H9 (cell line): ENCODE data around the gene MTTP. TPM values are rescaled to one million over a fixed set of nuclear protein-coding genes. Genes with fewer than 3 reads are reported as not detected.

Source experiments
- DNase-seq: peaks from one replicate; pipeline ENCODE4 v3.0.0-alpha.2; 2017
- H2AFZ ChIP-seq: one replicate; pipeline ENCODE4 v1.6.1; 2013; ENCODE audit warnings: mild to moderate bottlenecking, low read length, control low read depth, moderate library complexity
- H2AK5ac ChIP-seq: 2 replicates; pipeline ENCODE4 v1.6.1; 2013; ENCODE audit warnings: low read length, control low read depth, mixed read lengths; ENCODE audit not compliant: insufficient read length
- H2BK120ac ChIP-seq: one replicate; pipeline ENCODE4 v1.6.1; 2013; ENCODE audit warnings: low read depth, mild to moderate bottlenecking, low read length, control low read depth, inconsistent platforms; ENCODE audit not compliant: poor library complexity, severe bottlenecking
- H2BK12ac ChIP-seq: 2 replicates; pipeline ENCODE4 v1.6.1; 2013; ENCODE audit warnings: low read length, control low read depth, mixed read lengths, low read depth; ENCODE audit not compliant: insufficient read length
- H2BK15ac ChIP-seq: 2 replicates; pipeline ENCODE4 v1.6.1; 2013; ENCODE audit warnings: low read depth, low read length, control low read depth
- H2BK20ac ChIP-seq: one replicate; pipeline ENCODE4 v1.6.1; 2013; ENCODE audit warnings: low read depth, mild to moderate bottlenecking, low read length, control low read depth, inconsistent platforms; ENCODE audit not compliant: poor library complexity, severe bottlenecking
- H2BK5ac ChIP-seq: 2 replicates; pipeline ENCODE4 v1.6.1; 2013; ENCODE audit warnings: low read length, control low read depth, mixed read lengths; ENCODE audit not compliant: insufficient read length
- H3K14ac ChIP-seq: 2 replicates; pipeline ENCODE4 v1.6.1; 2013; ENCODE audit warnings: low read length, control low read depth; ENCODE audit not compliant: insufficient read depth
- H3K18ac ChIP-seq: 2 replicates; pipeline ENCODE4 v1.6.1; 2013; ENCODE audit warnings: low read depth, mild to moderate bottlenecking, mixed read lengths, low read length, control low read depth; ENCODE audit not compliant: insufficient read length
- H3K23ac ChIP-seq: 2 replicates; pipeline ENCODE4 v1.6.1; 2013; ENCODE audit warnings: low read length, control low read depth, mixed read lengths, low read depth; ENCODE audit not compliant: insufficient read length
- H3K23me2 ChIP-seq: 2 replicates; pipeline ENCODE4 v1.6.1; 2013; ENCODE audit warnings: low read depth, mild to moderate bottlenecking, mixed read lengths, low read length, control low read depth; ENCODE audit not compliant: insufficient read length, poor library complexity, severe bottlenecking
- H3K27ac ChIP-seq: 2 replicates; pipeline ENCODE4 v1.5.1; 2013; ENCODE audit warnings: low read length, control low read depth, mixed read lengths, low read depth; ENCODE audit not compliant: insufficient read length
- H3K27me3 ChIP-seq: 2 replicates; pipeline ENCODE4 v1.6.1; 2013; ENCODE audit warnings: low read length, control low read depth, inconsistent platforms; ENCODE audit not compliant: insufficient read depth
- H3K4ac ChIP-seq: 2 replicates; pipeline ENCODE4 v1.6.1; 2013; ENCODE audit warnings: low read depth, mild to moderate bottlenecking, control low read depth, inconsistent platforms, low read length, moderate library complexity
- H3K4me1 ChIP-seq: 2 replicates; pipeline ENCODE4 v1.6.1; 2013; ENCODE audit warnings: low read length, control low read depth, inconsistent platforms; ENCODE audit not compliant: insufficient read depth
- H3K4me2 ChIP-seq: 2 replicates; pipeline ENCODE4 v1.6.1; 2013; ENCODE audit warnings: low read length, control low read depth, mixed read lengths; ENCODE audit not compliant: insufficient read length, insufficient read depth
- H3K56ac ChIP-seq: 2 replicates; pipeline ENCODE4 v1.6.1; 2013; ENCODE audit warnings: low read depth, mild to moderate bottlenecking, mixed read lengths, low read length, control low read depth; ENCODE audit not compliant: insufficient read length
- H3K79me1 ChIP-seq: 2 replicates; pipeline ENCODE4 v1.6.1; 2013; ENCODE audit warnings: low read depth, mild to moderate bottlenecking, moderate library complexity, low read length, control low read depth, inconsistent platforms; ENCODE audit not compliant: insufficient read depth, poor library complexity, severe bottlenecking
- H3K79me2 ChIP-seq: 2 replicates; pipeline ENCODE4 v1.6.1; 2013; ENCODE audit warnings: low read length, control low read depth, inconsistent platforms; ENCODE audit not compliant: insufficient read depth
- H3K9ac ChIP-seq: 2 replicates; pipeline ENCODE4 v1.6.1; 2013; ENCODE audit warnings: low read length, control low read depth, mixed read lengths; ENCODE audit not compliant: insufficient read length; ENCODE audit errors: extremely low read depth
- H3K9me3 ChIP-seq: one replicate; pipeline ENCODE4 v1.6.1; 2013; ENCODE audit warnings: low read depth, low read length, inconsistent platforms; ENCODE audit not compliant: control insufficient read depth
- H3T11ph ChIP-seq: one replicate; pipeline ENCODE4 v1.6.1; 2013; ENCODE audit warnings: mild to moderate bottlenecking, low read length, control low read depth, inconsistent platforms
- H4K20me1 ChIP-seq: one replicate; pipeline ENCODE4 v1.6.1; 2013; ENCODE audit not compliant: control insufficient read depth, insufficient read length, insufficient read depth
- H4K5ac ChIP-seq: 2 replicates; pipeline ENCODE4 v1.6.1; 2013; ENCODE audit warnings: low read depth, mild to moderate bottlenecking, mixed read lengths, low read length, control low read depth; ENCODE audit not compliant: insufficient read length
- H4K8ac ChIP-seq: replicated peaks from 2 replicates; pipeline ENCODE4 v1.6.1; 2013; ENCODE audit warnings: low read length, control low read depth, mixed read lengths, low read depth; ENCODE audit not compliant: insufficient read length
- H4K91ac ChIP-seq: 2 replicates; pipeline ENCODE4 v1.6.1; 2013; ENCODE audit warnings: low read depth, mild to moderate bottlenecking, moderate library complexity, mixed read lengths, low read length, control low read depth; ENCODE audit not compliant: insufficient read length
- H3K27ac Mint-ChIP-seq, 3 experiments: 2 replicates in 2 of 3; 3 replicates in 1 of 3; pipeline ENCODE4 v1.8.0; 2020 to 2021; ENCODE audit warnings: mixed read lengths in 3 of 3, mild to moderate bottlenecking in 1 of 3, moderate library complexity in 1 of 3
- H3K27me3 Mint-ChIP-seq: 2 replicates; pipeline ENCODE4 v1.8.0; 2021; ENCODE audit warnings: low read depth, mild to moderate bottlenecking, moderate library complexity, mixed read lengths
- H3K36me3 Mint-ChIP-seq, 3 experiments: 2 replicates in 2 of 3; 3 replicates in 1 of 3; pipeline ENCODE4 v1.8.0; 2020 to 2021; ENCODE audit warnings: low read depth in 3 of 3, mixed read lengths in 3 of 3; ENCODE audit not compliant: insufficient read depth in 1 of 3
- H3K4me1 Mint-ChIP-seq, 2 experiments: 2 replicates each; pipeline ENCODE4 v1.8.0; 2020; ENCODE audit warnings: mixed read lengths in 2 of 2
- H3K4me3 Mint-ChIP-seq, 2 experiments: 2 replicates in 1 of 2; 3 replicates in 1 of 2; pipeline ENCODE4 v1.8.0; 2020 to 2021; ENCODE audit warnings: mild to moderate bottlenecking in 2 of 2, mixed read lengths in 2 of 2, moderate library complexity in 1 of 2
- H3K9me3 Mint-ChIP-seq, 2 experiments: 2 replicates in 1 of 2; 3 replicates in 1 of 2; pipeline ENCODE4 v1.8.0; 2020; ENCODE audit warnings: mild to moderate bottlenecking in 2 of 2, mixed read lengths in 2 of 2, moderate library complexity in 1 of 2
- WGBS: extraction: QIAGEN DNeasy Blood & Tissue Kit; methylation state at CpG from one replicate; pipeline ENCODE4 v1.1.7; 2013; ENCODE audit warnings: missing lambda C conversion rate, low lambda C conversion rate, mixed read lengths; ENCODE audit not compliant: insufficient read length; ENCODE audit errors: extremely low coverage; 5-methylcytosine and 5-hydroxymethylcytosine counted together
- total RNA-seq: library from RNA; stranded (reverse); gene quantifications from 2 replicates; pipeline ENCODE4 v1.2.1, GENCODE V29; 2021
- TF ChIP-seq, protein P1 (sequence below): fragments of 200-600 bp; sonication (generic); conservative IDR thresholded peaks from 3 replicates; pipeline ENCODE4 v1.8.0; 2021; ENCODE audit warnings: antibody characterized with exemption, mild to moderate bottlenecking

MTTP gene
- total RNA-seq, 1 experiment from 2014 or later, result 0.46 TPM

DNA sequence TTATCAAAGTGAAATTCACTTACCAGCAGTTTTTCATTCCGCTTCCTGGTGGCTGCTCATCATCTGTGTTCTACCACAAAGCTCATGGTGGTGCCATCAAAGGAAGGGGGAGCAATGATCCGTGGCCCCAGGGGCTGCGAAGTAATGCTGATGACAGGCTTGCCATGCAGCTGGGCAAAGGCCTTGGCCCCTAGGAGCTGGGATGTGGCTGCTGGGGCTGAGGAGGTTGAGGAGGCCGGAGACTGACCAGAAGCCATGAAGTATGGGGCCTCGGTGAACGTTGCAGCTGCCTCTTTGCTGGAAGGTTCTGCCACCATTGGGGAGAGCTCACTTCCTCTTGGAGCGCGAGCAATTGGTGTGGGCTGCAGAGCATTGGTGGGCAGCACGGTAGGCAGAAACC is 74.6 kb downstream of the MTTP start:
- peaks cover 15 to 27% of the 10 kb centered on the region in 2 experiments for H3K4me1 Mint-ChIP-seq

More for the DNA sequence above, 74.6 kb downstream of the MTTP start:
- Histone ChIP-seq H2BK12ac (no peak overlapping the region), H3K18ac (no peak overlapping the region), H3K9me3 (no peaks in the 10 kb centered on the region), H2AK5ac (no peak overlapping the region), H2BK15ac (no peak overlapping the region), H2AFZ (no peak overlapping the region), H4K8ac (no peak overlapping the region), H4K91ac (no peak overlapping the region), H3K14ac (peak overlapping the region; percentile 55), H3K4me2 (no peak overlapping the region), H3K4me1 (peaks cover 5% of the 10 kb centered on the region; the same call in 1 of the 2 replicates), H3K4ac (no peak overlapping the region), H4K20me1 (no peaks in the 10 kb centered on the region), H3K9ac (no peak overlapping the region), H3K23me2 (no peaks in the 10 kb centered on the region), H4K5ac (no peak overlapping the region), H3K56ac (no peak overlapping the region), H2BK5ac (no peak overlapping the region), H3K23ac (no peak overlapping the region), H3T11ph (no peak overlapping the region), H3K79me1 (no peaks in the 10 kb centered on the region), H2BK20ac (no peak overlapping the region), H3K27ac (no peak overlapping the region), H3K27me3 (peaks cover 3% of the 10 kb centered on the region; the same call in 1 of the 2 replicates), H3K79me2 (no peaks in the 10 kb centered on the region), H2BK120ac (no peak overlapping the region)
- DNase-seq, result no peak
- H3K36me3 Mint-ChIP-seq, result no peaks in the 10 kb centered on the region
- H3K27ac Mint-ChIP-seq, result 0 out of 7 replicates have a peak overlapping the region, but pooled peaks of 1 of the 3 experiments have one; percentile 14
- no CpG with 5 or more reads among the region's 9 CpGs for WGBS
- peaks cover 67% of the 10 kb centered on the region for H3K27me3 Mint-ChIP-seq
- no peaks in the 10 kb centered on the region for H3K9me3 Mint-ChIP-seq
- TF ChIP-seq, protein P1, sequence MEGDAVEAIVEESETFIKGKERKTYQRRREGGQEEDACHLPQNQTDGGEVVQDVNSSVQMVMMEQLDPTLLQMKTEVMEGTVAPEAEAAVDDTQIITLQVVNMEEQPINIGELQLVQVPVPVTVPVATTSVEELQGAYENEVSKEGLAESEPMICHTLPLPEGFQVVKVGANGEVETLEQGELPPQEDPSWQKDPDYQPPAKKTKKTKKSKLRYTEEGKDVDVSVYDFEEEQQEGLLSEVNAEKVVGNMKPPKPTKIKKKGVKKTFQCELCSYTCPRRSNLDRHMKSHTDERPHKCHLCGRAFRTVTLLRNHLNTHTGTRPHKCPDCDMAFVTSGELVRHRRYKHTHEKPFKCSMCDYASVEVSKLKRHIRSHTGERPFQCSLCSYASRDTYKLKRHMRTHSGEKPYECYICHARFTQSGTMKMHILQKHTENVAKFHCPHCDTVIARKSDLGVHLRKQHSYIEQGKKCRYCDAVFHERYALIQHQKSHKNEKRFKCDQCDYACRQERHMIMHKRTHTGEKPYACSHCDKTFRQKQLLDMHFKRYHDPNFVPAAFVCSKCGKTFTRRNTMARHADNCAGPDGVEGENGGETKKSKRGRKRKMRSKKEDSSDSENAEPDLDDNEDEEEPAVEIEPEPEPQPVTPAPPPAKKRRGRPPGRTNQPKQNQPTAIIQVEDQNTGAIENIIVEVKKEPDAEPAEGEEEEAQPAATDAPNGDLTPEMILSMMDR, result no peak
- no peak overlapping the region for H3K4me3 Mint-ChIP-seq
